ENCODE data around the gene MAN1A1.
A peak's percentile ranks its signal among the peaks of the same experiment; 100 is the strongest.

MAN1A1 gene

GRCh38 chr6:119205911-119206618 lies 143.5 kb downstream of the MAN1A1 start:
- TF ChIP-seq, protein P1, sequence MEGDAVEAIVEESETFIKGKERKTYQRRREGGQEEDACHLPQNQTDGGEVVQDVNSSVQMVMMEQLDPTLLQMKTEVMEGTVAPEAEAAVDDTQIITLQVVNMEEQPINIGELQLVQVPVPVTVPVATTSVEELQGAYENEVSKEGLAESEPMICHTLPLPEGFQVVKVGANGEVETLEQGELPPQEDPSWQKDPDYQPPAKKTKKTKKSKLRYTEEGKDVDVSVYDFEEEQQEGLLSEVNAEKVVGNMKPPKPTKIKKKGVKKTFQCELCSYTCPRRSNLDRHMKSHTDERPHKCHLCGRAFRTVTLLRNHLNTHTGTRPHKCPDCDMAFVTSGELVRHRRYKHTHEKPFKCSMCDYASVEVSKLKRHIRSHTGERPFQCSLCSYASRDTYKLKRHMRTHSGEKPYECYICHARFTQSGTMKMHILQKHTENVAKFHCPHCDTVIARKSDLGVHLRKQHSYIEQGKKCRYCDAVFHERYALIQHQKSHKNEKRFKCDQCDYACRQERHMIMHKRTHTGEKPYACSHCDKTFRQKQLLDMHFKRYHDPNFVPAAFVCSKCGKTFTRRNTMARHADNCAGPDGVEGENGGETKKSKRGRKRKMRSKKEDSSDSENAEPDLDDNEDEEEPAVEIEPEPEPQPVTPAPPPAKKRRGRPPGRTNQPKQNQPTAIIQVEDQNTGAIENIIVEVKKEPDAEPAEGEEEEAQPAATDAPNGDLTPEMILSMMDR (IDR thresholded peaks at IDR 0.05; ENCODE audit: low read depth, low read length, missing control alignments) = no peak
- DNase-seq (ENCODE audit: low read depth) = peak; percentile 31
- no peak overlapping the region for H3K4me3 ChIP-seq (ENCODE audit: low read depth, low read length)

- no peak for DNase-seq (ENCODE audit: low read depth)
- TF ChIP-seq, protein P1 (IDR thresholded peaks at IDR 0.05; ENCODE audit: low read depth, low read length, missing control alignments) = no peak
- no peak overlapping the region for H3K4me3 ChIP-seq (ENCODE audit: low read depth, low read length)
These were observed 144.8 kb downstream of the MAN1A1 start for GRCh38 chr6:119204719-119205118.

GRCh38 chr6:119201480-119201879 lies 148.1 kb downstream of the MAN1A1 start:
- no peak overlapping the region for H3K4me3 ChIP-seq (ENCODE audit: low read depth, low read length)
- DNase-seq (ENCODE audit: low read depth) = no peak
- TF ChIP-seq, protein P1 (IDR thresholded peaks at IDR 0.05; ENCODE audit: low read depth, low read length, missing control alignments) = no peak

DNA sequence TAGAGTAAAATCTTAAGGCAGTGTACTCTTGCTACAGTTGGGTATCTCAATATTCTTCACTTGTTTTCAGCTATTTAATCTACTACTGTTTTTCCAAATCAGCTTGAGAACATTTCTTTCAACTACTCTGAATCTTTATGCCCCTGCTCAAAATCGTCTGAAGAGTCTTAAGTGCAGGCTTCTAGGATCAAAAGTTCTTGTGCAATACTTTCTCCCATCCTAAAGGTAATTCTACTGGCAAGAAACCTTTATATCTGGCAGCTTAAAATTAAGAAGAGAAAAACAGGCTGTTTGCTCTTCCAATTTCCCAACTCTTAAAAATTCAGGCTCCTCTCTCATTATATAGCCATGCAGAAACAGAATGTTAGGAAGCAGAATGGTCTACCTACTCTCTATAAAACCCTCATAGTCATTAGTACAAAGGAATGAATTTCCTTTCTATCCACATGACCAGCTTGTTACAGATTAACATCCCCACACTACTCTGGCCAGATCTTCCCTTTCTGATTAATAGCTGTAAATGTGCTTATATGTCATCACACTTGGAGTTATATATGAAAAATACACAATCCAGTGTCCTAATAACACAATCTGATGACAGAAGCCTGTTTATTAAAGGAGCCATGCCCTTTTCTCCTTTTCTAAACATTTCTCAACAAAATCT lies 148.9 kb downstream of the MAN1A1 start:
- H3K4me3 ChIP-seq (ENCODE audit: low read depth, low read length) = no peak overlapping the region
- no peak for DNase-seq (ENCODE audit: low read depth)
- TF ChIP-seq, protein P1 (IDR thresholded peaks at IDR 0.05; ENCODE audit: low read depth, low read length, missing control alignments) = no peak

DNA sequence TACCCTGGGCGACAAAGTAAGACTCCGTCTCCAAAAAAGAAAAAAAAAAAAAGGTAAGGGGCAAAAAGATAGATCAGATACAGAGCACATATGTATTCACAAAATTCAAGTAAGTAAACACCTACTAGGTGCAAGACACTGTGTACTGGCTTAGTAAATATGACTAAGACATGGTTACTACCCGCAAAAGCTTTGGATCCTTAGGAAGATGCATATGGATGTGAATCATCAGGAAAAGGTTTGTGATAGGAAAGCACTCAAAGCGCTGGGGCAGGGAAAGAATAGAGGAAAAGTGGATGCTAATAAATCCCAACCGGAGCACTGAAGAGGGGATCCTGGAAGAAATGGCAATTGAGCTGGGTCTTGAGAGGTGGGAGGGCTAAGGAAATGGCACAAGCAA lies 152.3 kb downstream of the MAN1A1 start:
- no peak for DNase-seq (ENCODE audit: low read depth)
- TF ChIP-seq, protein P1 (IDR thresholded peaks at IDR 0.05; ENCODE audit: low read depth, low read length, missing control alignments) = no peak
- H3K4me3 ChIP-seq (ENCODE audit: low read depth, low read length) = no peak overlapping the region

- no peak for DNase-seq (ENCODE audit: low read depth)
- H3K4me3 ChIP-seq (ENCODE audit: low read depth, low read length) = no peak overlapping the region
- TF ChIP-seq, protein P1 (IDR thresholded peaks at IDR 0.05; ENCODE audit: low read depth, low read length, missing control alignments) = no peak
These were observed 152.8 kb downstream of the MAN1A1 start for GRCh38 chr6:119196715-119197114.

All from GM12864 (cell line).